GM23248 (cell line): ENCODE data around the gene EMC9.

ENCODE experiments used
- EZH2 ChIP-seq: fragments of 200-600 bp; sonication (generic); IDR thresholded peaks from 2 replicates; pipeline ENCODE4 v1.6.1; 2018; ENCODE audit warnings: antibody characterized with exemption, mild to moderate bottlenecking; ENCODE audit not compliant: insufficient read depth, poor library complexity, severe bottlenecking
- EZH2phosphoT487 ChIP-seq: fragments of 200-600 bp; sonication (generic); IDR thresholded peaks from 2 replicates; pipeline ENCODE4 v1.6.1; 2018; ENCODE audit warnings: antibody characterized with exemption, moderate library complexity, mild to moderate bottlenecking, low read depth; ENCODE audit not compliant: insufficient read depth

GRCh38 chr14:24177041-24177825 lies 35.8 kb upstream of the EMC9 start:
- TF ChIP-seq EZH2phosphoT487 (no peak), EZH2 (no peak)
